ENCODE measurements around the gene FZR1.
"Not testable (repeated sequence)": the region's sequence is repeated elsewhere in the genome, so short reads cannot be mapped to it uniquely, and the experiment has no call there.

The FZR1 gene

DNA sequence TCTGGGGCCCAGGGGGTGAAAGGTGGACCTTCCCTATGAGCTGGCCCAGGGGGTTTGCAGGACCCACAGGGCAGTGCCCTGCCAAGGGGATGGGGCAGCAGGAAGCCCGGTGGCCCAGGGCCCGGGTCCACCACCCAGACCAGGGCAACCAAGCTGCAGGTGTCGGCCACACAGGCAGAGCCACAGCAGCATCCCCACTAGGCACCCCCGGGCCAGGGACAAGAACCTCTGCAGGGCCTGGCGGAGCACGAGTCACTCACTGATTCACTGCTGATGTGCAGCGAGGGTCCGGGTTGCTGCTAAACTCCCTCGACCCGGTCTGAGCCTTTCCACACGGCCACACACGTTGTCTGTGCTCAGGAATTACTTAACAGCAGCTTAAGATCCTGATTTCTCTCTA, 8.8 kb downstream of the FZR1 start:
- DNase-seq (ENCODE audit: low read depth), result no peak

GRCh38 chr19:3515891-3516422, 9.8 kb downstream of the FZR1 start:
- no peak for DNase-seq (ENCODE audit: low read depth)

GRCh38 chr19:3516675-3517207, 10.6 kb downstream of the FZR1 start:
- no peak for DNase-seq (ENCODE audit: low read depth)

DNA sequence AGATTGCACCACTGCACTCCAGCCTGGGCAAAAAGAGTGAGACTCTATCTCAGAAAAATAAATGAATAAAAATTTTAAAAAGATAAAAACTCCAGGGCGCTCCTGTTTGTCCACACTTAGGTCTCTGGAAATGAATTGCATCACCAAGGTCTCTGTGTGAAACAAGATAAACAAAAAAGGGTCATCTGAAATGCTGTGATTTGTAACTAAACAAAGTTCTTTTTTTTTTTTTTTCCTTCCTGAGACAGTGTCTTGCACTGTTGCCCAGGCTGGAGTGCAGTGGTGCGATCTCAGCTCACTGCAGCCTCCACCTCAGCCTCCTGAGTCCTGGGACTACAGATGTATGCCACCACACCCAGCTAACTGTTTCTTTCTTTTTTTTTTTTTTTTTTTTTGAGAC, 11.5 kb downstream of the FZR1 start:
- no peak for DNase-seq (ENCODE audit: low read depth)

DNA sequence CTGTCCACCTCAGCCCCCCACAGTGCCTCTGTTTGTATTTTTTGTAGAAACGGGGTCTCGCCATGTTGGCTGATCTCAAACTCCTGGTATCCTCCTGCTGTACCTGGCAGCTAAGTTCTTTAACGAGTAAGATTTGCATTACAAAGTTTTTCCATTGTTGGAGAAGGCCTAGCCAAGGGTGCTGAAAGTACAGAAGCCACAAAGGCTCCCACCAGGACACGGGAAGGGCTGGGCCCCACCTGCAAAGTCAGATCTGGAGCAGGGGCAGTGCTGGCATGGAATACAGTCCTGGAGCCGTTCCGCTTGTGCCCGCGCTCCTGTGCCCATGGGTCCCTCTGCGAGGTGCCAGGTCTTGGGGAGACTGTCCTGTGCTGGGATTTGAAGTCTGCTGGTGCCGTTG, 12.1 kb downstream of the FZR1 start:
- no peak for DNase-seq (ENCODE audit: low read depth)

DNA sequence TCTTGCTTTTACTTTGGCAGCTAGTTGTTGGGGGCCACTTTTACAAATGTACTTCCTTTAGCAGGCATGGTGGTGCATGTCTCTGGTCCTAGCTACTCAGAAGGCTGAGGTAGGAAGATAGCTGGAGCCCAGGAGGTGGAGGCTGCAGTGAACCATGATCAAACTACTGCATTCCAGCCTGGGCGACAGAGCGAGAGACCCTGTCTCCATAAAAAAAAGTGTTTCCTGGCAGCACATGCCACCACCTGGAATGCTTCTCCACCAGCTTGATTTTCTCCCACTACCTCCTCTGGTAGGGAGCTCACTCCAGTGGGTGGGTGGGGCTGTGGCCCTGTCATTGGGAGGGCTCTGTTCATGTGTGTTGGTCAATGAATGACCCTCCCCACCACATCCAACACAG, 12.5 kb downstream of the FZR1 start:
- DNase-seq (ENCODE audit: low read depth), result no peak

GRCh38 chr19:3519126-3519525, 13.0 kb downstream of the FZR1 start:
- no peak for DNase-seq (ENCODE audit: low read depth)

DNA sequence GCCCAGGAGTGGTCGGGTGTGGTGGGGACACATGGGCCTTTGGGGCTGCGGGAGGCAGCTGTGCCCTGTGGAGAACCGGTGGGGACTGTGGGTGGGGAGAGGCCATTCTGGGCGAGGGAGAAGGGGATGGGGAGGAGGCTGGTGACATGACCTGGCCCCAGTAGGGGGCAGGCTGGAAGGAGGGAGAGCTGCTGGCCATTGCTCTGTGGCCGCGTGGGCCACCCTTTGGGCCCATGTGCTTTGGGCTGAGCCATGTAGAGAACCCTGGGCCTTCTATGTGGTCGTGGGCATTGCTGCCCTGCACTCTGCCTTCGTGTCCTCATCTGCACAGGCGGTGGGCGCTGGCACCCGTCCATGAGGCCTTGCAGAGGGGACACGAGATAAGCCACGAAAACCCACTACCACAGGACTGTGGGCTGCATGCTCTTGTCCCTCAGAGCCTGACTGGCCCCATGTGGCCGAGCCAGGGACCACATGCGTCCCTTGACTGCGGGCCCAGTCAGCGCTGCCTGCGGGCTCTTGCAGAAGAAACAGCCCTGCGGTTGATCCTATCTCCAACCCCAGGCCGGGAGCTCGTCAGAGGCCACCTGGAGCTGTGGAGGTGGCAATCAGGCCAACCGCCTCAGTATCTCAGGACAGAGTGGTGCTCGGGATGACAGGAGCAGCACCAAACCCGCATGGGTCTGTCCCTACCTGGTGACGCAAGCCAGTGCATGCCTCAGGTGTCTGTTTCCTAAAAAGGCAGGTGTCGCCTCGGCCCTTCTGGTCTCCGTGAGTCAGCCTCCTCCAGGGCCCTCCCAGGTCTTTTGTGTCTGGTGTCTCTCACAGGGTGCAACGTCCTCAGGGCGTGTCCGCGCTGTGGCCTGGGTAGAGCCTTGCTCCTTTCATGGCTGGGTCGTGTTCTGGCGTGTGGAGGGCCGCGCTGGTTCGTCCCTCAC, 14.3 kb downstream of the FZR1 start:
- no peak for DNase-seq (ENCODE audit: low read depth)

GRCh38 chr19:3521104-3521445, 15.0 kb downstream of the FZR1 start:
- no peak for DNase-seq (ENCODE audit: low read depth)

GRCh38 chr19:3522421-3523360, 16.6 kb downstream of the FZR1 start:
- DNase-seq (ENCODE audit: low read depth), result no peak

GRCh38 chr19:3523361-3524077, 17.4 kb downstream of the FZR1 start:
- DNase-seq (ENCODE audit: low read depth), result no peak

DNA sequence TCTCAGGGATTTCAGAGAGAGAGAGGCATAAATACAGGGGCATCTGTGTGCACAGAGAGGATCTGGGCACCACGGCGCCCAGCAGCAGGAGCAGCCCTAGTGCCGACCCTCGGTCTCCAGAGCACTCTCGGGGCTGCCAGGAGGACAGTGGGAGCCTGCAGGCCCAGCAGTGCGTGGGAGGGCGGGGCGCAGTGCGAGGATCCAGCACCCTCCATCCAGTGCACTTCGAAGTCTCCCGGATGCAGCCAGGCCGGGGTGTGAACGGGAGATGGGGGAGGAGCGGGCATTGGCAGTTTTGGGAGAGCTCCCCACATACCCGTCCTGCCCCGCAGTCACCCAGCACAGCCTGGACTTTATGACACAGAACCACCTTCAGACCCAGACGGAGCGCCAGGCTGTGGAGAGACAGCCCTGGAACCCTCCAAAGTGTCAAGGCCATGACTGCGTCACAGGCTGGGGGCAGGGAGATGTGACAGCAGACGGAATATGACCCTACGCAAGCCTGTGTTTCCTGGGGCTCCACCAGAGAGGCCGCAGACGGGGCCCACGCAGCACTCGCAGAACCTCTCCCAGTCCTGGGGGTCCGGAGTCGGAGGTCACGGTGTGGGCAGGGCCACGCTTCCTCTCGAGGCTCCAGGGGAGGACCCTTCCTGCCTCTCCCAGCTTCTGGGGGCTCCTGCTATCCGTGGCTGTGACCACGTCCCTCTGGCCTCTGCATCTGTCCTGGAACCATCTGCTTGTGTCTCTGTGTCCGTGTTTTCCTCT, 18.1 kb downstream of the FZR1 start:
- no peak for DNase-seq (ENCODE audit: low read depth)

- DNase-seq (ENCODE audit: low read depth), result no peak
Measured at GRCh38 chr19:3524904-3525451, 18.9 kb downstream of the FZR1 start.

DNA sequence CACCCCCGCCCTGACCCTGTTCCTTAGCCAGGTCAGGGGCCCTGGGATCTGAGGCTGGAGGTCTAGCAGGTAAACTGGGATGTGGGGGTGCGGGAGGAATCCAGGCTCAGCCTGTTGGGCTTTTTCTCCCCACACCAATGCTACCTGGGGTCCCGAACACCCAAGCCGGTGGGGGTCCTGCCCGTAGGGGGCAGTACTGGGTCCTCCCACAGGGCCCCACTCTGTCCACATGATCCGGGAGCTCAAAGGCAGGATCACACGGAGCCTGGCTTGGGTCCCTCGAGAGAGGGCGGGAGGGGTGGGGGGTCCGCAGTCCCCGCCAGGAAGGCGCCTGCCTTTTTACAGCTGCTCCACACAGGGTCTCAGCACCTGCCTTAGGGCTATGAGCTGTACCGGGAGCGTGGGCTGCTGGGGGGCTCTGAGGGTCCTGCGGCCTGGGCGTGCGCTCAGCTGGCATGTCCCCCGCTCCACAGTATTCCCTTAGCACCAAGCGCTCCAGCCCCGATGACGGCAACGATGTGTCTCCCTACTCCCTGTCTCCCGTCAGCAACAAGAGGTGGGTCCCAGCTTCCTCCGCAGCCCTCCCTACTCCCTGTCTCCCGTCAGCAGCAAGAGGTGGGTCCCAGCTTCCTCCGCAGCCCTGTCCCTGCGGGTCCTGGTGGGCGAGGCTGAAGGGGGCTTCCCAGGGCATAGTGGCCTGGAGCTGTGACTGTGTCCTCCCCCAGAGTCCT, 20.6 kb downstream of the FZR1 start:
- DNase-seq (ENCODE audit: low read depth), result no peak

DNA sequence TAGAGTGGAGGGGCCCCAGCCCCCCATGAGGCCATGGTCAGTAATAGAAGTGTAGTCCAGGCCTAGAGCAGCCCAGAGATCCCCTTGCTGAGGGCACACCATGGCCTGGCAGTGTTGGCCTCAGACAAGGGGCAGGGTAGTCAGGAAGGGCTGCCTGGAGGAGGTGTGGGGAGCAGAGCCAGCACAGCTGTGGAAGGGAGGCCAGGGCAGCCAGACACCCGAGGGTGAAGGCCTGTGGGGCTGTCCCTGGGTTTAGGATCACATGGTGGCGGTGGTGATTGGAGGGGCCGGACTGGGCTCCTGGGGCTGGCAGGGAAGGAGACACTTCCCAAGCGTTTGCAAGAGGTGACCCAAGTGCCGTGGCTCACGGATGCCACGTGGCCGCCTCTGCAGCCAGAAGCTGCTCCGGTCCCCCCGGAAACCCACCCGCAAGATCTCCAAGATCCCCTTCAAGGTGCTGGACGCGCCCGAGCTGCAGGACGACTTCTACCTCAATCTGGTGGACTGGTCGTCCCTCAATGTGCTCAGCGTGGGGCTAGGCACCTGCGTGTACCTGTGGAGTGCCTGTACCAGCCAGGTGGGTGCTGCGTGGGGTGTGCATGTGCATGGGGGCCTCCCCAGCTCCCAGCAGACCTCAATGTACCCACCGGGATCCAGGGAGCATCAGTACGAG, 21.3 kb downstream of the FZR1 start:
- no peak for DNase-seq (ENCODE audit: low read depth)

GRCh38 chr19:3528080-3528479, 22.0 kb downstream of the FZR1 start:
- no peak for DNase-seq (ENCODE audit: low read depth)

DNA sequence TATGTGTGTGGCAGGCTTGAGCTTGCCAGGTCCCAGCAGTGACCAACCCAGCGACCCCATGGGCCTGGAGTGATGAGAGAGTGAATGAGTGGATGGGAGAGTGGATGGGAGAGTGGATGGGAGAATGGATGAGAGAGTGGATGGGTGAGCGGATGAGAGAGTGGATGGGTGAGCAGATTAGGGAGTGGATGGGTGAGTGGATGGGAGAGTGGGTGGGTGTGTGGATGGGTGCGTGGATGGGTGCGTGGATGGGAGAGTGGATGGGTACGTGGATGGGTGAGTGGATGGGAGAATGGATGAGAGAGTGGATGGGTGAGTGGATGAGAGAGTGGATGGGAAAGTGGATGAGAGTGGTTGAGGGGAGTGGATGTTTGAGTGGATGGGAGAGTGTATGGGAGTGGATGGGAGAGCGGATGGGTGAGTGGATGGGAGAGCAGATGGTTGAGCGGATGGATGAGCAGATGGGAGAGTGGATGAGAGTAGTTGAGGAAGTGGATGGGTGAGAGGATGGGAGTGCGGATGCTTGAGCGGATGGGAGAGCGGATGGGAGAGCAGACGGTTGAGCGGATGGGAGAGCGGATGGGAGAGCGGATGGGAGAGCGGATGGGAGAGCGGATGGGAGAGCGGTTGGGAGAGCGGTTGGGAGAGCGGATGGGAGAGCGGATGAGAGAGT, 22.6 kb downstream of the FZR1 start:
- DNase-seq (ENCODE audit: low read depth), result no peak

GRCh38 chr19:3529299-3529698, 23.2 kb downstream of the FZR1 start:
- DNase-seq (ENCODE audit: low read depth), result not testable (repeated sequence)

DNA sequence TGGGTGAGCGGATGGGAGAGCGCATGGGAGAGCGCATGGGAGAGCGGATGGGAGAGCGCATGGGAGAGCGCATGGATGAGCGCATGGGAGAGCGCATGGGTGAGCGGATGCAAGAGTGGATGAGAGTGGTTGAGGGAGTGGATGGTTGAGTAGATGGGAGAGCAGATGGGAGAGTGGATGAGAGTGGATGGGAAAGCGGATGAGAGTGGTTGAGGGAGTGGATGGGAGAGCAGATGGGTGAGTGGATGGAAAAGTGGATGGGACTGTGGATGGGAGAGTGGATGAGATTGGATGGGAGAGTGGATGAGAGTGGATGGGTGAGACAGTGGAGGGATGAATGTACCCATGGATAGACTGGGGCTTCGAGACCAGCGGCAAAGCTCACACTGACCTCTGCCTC, 24.3 kb downstream of the FZR1 start:
- no peak for DNase-seq (ENCODE audit: low read depth)

Data from stromal cell of bone marrow (primary cell).